ENCODE results near the gene ADGRV1.
"Not testable (repeated sequence)": the region's sequence is repeated elsewhere in the genome, so short reads cannot be mapped to it uniquely, and the experiment has no call there.

The ADGRV1 gene

DNA sequence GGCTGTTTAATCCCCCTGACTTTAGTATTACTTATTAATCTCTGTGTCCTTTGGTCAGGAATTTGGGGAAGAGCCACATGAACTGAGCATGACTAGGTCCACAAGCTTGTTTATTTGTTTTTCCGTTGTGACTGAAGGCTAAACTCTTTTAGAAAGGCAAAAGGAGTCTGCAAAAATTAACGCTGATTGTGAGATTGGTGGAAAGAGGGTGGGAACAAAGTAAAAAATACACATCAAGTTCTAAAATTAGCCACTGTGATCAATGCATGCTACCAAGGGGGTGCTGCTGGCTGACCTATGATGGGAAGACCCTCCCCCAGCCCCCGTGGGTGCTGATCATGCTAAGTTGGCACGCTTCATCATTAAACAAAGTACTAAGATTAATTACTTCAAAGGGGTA lies 356.8 kb downstream of the ADGRV1 start:
- no peak for DNase-seq

GRCh38 chr5:90916947-90917800 lies 358.6 kb downstream of the ADGRV1 start:
- no peak for DNase-seq

DNA sequence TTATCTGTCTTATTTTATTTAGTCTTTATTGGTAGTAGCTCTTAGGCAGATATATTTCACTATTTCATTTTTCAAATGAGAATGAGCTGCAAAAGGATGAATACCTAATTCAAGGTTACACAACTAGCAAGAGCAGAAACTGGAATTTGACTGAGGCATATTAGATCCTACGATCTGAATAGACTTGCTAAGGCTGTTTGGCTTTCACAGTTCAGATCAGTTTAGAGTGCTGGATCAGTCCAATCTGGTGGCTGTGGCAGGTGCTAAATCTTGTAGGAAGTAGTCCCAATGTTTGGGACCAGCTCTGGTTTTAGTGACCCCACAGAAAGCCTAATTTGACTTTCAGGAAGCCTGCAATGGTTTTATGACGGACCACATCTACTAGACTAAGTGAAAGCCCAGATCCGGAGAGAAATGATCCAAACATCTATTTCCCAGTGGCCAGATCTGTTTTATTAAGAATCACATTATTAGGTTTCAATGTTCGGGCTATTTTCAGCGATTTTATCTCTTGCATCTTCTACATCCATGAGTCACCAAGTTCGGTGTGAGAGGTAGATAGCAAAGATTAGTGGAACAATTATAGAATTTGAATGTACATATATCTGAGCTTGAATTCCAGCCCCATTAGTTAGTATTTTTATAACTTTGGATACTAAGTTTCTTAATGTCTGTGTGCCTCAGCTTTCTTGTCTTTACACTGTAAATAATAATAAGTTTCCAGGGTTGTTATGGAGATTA lies 359.5 kb downstream of the ADGRV1 start:
- no peak for DNase-seq

DNA sequence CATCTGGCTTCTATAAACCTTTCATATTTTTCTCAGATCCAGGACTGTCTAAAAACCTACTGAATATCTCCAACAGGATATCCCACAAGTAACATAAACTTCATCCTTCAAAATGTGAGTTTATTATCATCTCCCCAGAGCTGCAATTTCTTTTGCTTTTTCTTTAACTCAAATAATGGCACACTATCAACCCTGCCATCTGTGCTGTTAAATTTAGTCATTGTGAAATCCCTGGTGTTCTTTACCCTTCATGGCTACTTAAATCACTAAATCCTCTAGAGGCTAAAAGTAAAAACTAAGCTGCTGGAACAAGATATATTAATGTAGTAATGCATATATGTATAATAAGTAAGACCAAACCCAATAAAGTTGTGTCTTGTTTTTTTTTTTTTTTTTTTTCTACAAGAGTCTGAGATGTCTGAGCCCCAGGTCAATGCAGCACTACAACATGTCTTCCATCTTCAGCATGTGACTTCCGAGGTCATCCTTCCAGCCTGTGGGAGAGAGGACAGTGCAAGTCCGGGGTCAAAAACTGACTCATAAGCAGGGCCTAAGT lies 362.9 kb downstream of the ADGRV1 start:
- DNase-seq, result no peak

GRCh38 chr5:90924222-90924621 lies 365.6 kb downstream of the ADGRV1 start:
- DNase-seq, result not testable (repeated sequence)

DNA sequence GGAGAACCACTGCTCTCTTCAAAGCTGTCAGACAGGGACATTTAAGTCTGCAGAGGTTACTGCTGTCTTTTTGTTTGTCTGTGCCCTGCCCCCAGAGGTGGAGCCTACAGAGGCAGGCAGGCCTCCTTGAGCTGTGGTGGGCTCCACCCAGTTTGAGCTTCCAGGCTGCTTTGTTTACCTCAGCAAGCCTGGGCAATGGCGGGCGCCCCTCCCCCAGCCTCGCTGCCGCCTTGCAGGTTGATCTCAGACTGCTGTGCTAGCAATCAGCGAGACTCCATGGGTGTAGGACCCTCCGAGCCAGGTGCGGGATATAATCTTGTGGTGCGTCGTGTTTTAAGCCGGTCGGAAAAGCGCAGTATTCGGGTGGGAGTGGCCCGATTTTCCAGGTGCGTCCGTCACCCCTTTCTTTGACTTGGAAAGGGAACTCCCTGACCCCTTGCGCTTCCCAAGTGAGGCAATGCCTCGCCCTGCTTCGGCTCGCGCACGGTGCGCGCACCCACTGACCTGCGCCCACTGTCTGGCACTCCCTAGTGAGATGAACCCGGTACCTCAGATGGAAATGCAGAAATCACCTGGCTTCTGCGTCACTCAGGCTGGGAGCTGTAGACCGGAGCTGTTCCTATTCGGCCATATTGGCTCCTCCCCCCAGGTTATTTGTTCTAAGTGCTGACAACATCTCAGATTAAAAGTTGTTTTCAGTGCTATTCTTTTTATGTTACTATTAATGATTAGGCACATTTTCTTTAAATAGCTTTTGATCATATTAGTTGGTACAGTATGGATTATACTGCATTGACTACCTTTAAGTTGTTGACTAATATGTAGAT lies 370.6 kb downstream of the ADGRV1 start:
- not testable (repeated sequence) for DNase-seq

DNA sequence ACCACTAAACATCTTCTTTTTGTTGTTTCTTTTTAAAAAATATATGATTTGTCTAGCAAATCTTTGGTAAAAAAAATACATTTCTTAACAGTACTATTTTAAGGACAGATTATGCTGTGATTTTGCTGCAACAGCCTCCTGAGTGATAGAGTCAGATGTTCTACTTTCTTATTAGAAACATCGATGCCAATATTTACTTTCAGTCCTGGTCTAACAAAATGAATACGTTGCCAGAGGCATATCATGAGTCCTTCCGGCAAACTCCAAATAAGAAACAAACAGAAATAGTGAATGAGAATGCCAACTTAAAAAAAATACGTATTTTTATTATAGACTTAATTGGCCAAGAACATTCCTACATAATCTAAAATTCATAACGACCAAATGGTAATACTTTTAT lies 371.5 kb downstream of the ADGRV1 start:
- no peak for DNase-seq

GRCh38 chr5:90930756-90931431 lies 372.3 kb downstream of the ADGRV1 start:
- no peak for DNase-seq

DNA sequence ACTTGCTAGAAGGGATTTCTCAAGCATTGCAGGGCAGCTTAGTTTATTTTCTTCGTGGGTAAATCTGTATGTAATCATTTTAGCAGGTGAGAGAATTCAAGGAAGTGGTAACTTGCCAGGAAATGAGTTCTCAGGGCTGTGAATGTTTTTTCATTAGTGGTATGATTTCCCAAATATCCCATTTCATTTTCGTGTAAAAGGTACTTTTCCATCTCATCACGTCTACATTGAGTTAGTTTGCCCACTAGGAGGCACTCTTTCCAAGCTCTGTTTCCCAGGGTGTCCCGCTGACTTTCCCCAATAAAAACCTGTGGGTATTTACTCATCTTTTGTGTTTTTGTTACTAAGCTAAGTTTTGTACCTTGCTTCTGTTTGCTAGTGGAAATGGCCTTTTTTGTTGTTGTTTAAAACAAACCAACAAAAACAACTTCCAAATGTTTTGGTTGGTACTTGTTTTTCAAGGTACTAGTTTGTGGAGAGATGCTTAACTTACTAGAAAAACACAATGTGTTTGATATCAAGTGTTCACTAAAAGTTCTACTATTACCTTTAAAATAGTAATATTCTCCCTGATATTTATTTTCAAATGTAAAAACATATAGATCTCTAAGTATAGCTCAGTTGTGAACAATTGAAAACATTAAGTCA lies 373.6 kb downstream of the ADGRV1 start:
- DNase-seq, result peak; percentile 75

- DNase-seq, result no peak
Measured at GRCh38 chr5:90933298-90933697, 374.7 kb downstream of the ADGRV1 start.

DNA sequence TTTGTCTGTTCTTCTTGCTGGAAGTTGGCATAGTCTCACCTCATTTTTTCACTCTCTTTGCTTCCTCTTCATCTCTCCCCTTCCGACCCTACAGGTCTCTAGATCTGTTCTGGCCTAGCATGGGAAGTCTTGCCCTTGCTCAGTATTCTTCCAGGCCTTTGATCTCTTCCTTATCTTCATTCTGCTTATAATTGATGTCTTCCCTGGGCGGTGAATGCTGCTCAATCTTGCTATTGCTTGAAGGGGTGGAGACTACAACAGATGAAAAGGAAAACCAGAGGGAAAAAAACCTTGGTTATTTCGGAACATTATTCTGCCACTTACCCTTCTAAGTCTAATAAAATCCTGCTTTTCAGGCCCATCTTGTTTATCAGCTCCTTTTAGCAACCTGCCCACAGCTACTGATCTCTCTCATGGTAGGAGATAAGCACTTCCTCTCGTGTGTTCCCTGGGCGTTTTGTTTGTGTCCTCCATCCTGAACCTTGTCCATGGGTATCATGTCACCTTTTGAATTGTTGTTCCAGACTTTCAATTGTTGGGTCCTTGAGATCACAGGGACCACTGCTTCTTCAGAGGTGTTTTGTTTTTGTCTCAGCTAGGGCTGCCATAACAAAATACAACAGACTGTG lies 375.6 kb downstream of the ADGRV1 start:
- no peak for DNase-seq

DNA sequence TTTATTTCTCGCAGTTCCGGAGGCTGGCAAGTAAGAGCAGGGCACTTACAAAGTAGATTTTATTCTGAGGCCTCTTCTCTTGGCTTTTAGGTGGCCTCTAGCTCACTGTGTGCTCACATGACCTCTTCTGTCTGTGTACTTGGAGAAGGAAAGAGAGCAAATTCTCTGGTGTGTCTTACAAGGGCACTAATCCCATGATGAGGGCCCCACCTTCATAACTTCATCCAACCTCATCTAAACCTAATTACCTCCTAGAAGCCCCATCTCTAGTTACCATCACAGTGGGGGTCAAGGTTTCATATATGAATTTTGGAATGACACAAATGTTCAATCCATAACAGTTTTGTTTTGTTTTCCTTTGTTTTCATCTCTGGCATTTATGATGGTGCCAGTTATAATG lies 376.1 kb downstream of the ADGRV1 start:
- DNase-seq, result no peak

GRCh38 chr5:90939211-90939610 lies 380.6 kb downstream of the ADGRV1 start:
- no peak for DNase-seq

DNA sequence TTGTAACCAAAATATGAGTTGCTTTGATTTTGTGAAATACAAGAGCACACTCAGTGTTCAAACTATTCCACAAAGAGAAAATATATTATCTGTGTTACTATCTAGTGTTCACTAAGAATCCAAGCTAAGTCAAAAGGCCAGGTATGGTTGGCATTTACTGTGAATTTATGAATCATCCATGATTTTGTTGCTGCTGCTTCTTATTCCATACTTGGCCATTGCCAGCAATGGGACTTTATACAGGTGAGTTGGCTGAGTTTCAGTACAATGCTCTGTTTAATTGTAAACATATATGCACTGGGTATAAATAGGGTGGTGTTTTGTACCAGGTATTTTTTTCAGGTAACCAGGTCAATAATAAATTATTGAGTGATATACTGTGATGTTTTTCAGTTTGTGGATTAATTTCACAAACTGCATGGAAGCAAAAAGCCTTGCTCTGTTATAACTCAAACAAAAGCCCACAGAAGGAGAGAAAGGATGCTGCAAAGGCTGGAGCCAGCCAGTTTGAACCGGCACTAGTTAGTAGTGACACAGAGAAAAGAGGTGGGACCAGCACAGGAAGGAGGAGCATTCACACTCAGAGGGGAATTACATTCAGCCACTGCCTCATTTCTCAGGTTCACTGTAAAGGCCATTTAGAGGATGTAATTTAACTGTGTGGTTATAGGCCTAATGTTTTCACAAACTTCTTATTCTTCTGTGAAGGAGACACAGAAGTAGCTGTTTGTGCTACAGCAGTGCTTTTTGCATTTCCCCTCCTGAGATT lies 381.8 kb downstream of the ADGRV1 start:
- DNase-seq, result no peak

- DNase-seq, result no peak
Measured at GRCh38 chr5:90941002-90941720, 382.6 kb downstream of the ADGRV1 start.

GRCh38 chr5:90944116-90944515 lies 385.5 kb downstream of the ADGRV1 start:
- DNase-seq, result no peak

GRCh38 chr5:90947667-90948066 lies 389.1 kb downstream of the ADGRV1 start:
- DNase-seq, result no peak

DNA sequence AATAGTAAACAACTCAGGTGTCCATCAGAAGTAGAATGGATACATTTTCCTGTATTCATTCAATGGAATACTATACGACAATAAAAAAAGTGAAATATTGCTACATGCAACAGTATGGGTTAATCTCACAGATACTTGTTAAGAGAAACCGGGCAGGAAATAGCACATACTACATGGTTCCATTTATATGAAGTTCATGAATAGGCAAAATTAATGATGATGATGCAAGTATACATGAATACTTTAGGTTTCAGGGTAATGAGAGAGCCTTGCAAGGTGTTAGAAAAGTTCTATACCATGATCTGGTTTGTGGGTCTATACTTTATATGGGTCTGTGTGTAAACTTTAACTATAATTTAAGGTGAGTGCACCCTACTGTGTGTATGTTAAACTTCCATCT lies 390.4 kb downstream of the ADGRV1 start:
- no peak for DNase-seq

- no peak for DNase-seq
Measured at GRCh38 chr5:90949469-90950358, 391.1 kb downstream of the ADGRV1 start.

Measured in hematopoietic multipotent progenitor cell treated with erythropoietin and hydrocortisone succinate and interleukin-3 and kit ligand, for 6 days (in vitro differentiated cells).